Hematopoietic multipotent progenitor cell (in vitro differentiated cells): ENCODE measurements around the gene COA8. TPM values are rescaled to one million over a fixed set of nuclear protein-coding genes. Genes with fewer than 3 reads are reported as not detected.

Experiments
- DNase-seq, 3 donors: peaks; one replicate each; pipeline ENCODE4 v3.0.0-alpha.2; 2011 to 2015; ENCODE audit warnings: low read depth in 2 of 3, low spot score in 2 of 3
- total RNA-seq: library from RNA; depleted of rRNA; stranded (reverse); fragments of >200 nt; gene quantifications from one replicate; pipeline ENCODE4 v1.2.3, GENCODE V29; 2012

Gene COA8
- total RNA-seq, 1 donor, result 5.1 TPM

DNA sequence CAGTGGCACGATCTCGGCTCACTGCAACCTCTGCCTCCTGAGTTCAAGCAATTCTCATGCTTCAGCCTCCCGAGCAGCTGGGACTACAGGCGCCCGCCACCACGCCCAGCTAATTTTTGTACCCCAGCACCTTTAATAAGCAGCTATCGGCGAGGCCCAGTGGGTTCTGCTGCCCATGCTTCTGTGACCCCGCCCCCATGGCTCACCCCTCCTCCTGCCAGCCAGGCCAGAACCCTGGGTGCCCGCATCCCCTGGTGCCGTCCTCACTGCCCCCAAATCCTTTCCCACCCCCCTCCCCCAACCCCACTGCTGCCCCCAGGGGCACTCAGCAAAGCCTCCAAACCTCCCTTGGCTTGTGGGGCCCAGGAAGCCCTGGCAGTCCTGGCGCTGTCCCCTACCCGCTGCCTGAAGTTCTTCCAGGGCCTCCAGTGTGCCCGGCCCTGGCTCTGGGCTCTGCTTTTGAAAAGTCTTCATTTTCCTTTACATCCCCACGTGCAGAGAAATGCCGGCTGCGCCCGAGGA, 14.8 kb upstream of the COA8 start:
- no peak for DNase-seq

- DNase-seq, result no peak
Measured at GRCh38 chr14:103548463-103549351, 14.1 kb upstream of the COA8 start.

GRCh38 chr14:103549361-103550311, 13.1 kb upstream of the COA8 start:
- DNase-seq, result no peak

DNA sequence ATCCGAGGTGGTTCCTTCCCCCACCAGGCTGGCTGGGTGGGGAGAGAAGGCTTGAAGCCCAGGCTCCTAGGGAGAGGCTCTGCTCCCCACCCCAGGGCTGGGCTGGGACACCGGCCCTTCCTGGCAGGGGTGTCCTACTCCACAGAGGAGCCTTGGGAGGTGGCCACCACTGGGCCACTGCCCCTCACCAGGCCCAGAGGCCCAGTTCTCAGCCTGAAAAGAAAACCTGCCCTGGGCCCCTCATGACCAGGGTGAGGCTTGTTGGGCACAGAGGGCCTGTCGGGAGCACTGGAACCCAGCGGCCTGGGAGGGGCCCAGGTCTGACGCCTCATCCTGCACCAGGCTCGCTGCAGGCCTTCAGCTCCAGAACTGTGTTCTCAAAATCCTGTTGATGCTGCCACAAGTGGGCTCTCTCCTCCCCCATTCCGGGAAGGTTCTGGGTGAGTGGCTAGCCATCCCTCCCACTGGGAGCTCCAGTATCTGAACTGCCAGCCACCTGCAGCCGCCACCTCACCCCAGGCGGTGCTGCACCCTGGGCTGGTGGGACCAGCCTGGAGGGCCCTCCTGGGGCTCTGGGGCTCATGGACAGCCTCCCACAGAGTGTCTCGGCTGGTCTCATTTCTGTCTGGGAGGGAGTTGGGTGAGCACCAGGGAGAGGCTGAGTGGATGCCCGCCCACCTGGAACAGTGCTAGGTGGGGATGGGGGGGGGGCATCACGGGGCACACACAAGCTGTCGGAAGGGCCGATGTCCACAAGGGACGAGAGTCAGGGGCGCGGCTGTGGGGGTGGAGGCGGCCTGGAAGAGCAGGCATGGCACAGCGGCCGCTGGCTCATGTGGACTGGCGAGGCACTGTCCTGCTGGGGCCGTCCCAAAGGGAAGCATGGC, 12.1 kb upstream of the COA8 start:
- DNase-seq, result no peak

DNA sequence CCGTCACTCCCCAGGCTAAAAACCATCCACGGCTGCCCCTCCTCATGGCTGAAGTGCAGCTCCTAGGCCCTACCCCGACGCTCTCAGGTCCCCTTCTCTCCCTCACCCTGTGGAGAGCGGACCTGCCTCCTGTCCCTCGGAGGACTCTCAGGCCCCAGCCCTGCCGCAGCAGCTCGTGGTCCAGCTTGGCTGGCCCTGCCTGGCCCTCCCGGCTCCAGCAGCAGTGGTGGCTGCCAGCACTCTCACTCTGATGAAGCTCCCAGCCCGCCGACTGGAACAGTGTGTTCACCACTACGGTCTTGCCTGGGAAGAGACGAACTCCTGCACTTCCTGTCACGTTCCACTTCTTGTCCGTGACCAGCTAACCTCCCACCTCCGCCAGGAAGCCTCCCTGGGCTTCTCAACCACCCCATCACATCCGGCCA, 11.4 kb upstream of the COA8 start:
- DNase-seq, result no peak

DNA sequence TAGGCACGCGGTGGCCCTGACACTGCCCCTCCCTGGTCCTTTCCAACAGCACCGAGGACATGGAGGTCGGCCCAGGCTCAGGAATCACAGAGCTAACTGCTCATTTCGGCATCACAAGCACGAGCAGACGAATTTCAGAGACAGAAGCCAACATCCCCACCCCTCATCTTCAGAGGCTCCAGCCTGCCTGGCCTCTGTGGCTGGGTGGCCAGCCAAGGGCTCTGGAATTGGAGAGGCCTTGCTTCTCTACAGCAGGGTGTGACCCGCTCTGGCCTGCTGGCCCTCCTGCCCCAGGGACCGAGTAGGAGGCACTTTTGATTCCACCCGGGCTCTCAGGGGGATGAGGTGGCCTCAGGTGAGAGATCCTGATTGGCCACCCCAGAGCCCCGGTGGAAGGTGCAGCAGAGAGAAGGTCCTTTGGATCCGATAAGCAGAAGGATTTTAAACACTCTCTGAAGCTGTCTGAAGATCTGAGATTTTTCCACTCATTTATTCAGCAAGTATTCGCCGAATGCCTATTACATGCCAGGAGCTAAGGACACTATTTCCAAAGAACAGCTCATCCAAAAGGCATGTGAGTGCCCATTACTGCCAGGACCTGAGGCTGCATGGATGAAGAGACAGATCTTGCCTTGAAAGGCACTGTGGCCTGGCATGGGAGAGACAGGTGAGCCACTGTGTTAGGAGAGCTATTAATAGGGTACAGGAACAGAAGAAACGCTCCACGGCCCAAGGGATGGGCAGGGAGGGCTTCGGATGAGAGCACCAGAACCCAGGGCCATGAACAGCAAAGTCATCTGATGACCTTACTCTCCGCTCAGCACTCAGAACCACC, 10.5 kb upstream of the COA8 start:
- DNase-seq, result no peak

- no peak for DNase-seq
Measured at GRCh38 chr14:103552846-103553210, 9.9 kb upstream of the COA8 start.

DNA sequence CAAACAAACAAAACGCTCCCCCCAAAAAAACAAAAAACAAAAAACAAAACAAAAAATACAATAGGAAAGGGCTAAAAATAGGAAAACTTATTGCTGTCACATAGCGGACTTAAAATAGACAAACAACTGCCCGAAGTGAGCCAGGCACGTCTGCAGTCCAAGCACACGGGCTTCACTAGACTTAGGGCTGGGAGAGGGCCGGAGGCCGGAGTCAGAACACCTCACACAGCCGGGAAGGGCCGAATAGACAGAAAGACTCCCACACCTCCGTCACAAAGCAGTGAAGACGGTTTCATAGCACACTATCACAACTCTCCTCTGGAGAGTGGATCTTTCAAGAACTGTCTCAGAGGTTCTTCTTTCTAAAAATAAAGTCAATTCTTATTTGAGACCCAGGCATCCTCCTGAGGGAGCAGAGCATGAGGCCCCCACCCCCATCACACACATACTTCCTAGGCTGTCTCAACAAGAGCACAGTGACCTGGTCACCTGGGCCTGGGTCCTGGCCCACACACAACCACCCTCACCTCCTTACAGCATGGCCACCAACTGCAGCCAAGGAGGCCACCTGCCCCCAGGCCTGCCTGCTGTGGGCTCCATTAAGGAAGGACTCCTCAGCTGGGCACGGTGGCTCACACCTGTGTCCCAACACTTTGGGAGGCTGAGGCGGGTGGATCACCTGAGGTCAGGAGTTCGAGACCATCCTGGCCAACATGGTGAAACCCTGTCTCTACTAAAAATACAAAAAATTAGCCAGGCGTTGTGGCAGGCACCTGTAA, 7.0 kb upstream of the COA8 start:
- no peak for DNase-seq

DNA sequence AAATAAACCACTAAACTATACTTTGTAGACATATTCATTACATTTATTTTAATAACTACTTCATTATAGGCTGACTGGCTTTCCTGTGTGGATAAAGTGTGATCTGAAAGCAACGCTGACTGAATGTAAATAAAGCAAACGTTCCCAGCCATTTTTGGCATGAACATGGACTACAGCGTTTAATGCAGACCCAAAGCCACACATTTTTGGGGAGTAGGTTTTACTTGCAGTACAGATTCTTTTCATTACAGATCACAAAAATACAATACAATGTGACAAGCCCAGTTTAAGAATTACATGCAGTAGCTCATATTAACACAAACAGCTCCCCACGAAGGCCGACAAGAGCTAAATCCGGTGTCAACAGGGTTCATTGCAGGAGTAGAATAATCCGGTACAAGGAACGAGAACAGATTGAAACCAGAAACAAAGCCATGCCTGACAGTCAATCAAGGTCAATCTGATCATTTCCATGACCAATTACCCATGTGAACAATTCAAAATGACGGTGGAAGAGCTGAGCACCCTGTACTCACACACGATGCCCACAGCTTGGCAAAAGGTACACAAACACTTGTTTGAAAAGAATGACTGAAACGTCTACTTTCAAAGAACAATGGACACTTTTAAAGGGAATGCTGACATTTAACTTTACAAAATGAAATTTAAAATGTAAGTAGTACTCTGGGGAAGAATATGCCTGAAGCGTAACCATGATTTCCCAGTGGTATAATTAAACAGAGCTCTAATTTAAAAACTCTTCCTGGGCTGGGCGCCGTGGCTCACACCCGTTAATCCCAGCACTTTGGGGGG, 5.6 kb upstream of the COA8 start:
- no peak for DNase-seq

- DNase-seq, result no peak
Measured at GRCh38 chr14:103558071-103558882, 4.5 kb upstream of the COA8 start.

DNA sequence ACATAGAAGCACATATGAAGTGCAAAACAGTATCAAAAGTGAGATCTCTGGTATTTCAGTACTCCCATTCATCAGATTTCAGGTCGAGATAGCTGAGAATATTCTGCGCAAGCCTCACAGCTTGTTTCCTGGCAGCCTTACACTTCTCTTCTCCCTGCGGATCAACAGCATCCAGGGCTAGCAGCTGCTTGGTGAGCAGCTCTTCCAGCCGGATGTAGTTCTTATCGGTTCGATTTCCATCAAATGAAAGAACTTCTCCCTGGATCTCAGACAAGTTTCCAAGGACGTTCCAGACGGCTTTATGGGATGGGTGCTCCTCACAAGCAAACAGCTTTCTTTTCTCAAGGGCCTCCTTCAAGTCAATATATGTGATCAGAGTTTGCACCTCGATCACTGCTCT, 3.0 kb upstream of the COA8 start:
- no peak for DNase-seq

- no peak for DNase-seq
Measured at GRCh38 chr14:103560691-103561090, 2.1 kb upstream of the COA8 start.

DNA sequence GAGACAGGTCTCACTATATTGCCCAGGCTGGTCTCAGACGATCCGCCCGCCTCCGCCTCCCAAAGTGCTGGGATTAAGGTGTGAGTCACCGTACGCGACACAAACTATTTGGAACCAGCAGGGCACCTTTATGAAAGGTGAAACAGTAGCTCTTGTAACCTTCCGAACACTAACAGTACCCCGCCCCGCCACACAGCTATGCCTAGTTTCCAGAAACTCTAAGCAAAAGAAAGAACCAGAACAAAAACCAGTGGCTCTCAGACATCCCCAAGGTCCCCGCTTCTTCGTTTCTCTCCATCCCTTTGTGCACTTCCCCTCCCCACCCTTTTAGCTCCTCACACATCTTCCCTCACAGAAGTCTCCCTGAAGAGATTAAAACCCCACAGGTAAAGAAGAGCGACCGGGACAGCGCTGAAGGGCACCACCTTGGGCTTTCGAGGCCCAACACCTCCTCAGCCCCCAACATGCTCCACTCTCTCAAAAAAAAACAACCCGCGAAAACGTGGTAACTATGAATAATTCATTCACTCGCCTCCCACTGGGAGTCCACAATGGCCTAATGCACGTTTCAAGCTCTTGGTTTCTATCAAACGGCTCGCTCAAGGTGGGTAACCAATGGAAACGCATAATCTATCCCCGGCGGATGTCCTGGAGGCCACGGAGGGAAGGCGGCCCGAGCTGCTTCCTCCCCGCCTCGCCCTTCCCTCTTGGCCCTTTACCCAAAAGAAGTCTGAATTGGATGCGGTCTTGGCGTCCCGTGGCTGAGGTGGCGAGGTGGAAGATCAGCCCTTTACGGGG, 1.2 kb upstream of the COA8 start:
- DNase-seq, result peak in 2 of 3 donors; percentile 63 to 75

GRCh38 chr14:103562179-103562428, 656 bp upstream of the COA8 start:
- DNase-seq, result peak in 1 of 3 donors; percentile 74

- DNase-seq, result no peak
Measured at GRCh38 chr14:103563226-103563620, 463 bp downstream of the COA8 start.

- DNase-seq, result peak in 1 of 3 donors; percentile 12
Measured at GRCh38 chr14:103563844-103564505, 1.2 kb downstream of the COA8 start.
